HL-60/S4 (cell line): Measurements from ENCODE around the gene LMNA.
"Not testable (repeated sequence)": the region's sequence is repeated elsewhere in the genome, so short reads cannot be mapped to it uniquely, and the experiment has no call there.

Experiments
- in situ Hi-C: fragments of 300-500 bp; cut with MboI; formaldehyde crosslinking; loops from 2 replicates; pipeline ENCODE4 v1.14.3; 2022; ENCODE audit warnings: low sequenced_read_pairs

The LMNA gene

GRCh38 chr1:156102633-156103511, 11.6 kb upstream of the LMNA start:
- in situ Hi-C loops = no loop called here

- in situ Hi-C loops = no loop called here
Measured at GRCh38 chr1:156103521-156103947, 11.0 kb upstream of the LMNA start.

- in situ Hi-C loops = no loop called here
Measured at GRCh38 chr1:156104065-156104810, 10.3 kb upstream of the LMNA start.

DNA sequence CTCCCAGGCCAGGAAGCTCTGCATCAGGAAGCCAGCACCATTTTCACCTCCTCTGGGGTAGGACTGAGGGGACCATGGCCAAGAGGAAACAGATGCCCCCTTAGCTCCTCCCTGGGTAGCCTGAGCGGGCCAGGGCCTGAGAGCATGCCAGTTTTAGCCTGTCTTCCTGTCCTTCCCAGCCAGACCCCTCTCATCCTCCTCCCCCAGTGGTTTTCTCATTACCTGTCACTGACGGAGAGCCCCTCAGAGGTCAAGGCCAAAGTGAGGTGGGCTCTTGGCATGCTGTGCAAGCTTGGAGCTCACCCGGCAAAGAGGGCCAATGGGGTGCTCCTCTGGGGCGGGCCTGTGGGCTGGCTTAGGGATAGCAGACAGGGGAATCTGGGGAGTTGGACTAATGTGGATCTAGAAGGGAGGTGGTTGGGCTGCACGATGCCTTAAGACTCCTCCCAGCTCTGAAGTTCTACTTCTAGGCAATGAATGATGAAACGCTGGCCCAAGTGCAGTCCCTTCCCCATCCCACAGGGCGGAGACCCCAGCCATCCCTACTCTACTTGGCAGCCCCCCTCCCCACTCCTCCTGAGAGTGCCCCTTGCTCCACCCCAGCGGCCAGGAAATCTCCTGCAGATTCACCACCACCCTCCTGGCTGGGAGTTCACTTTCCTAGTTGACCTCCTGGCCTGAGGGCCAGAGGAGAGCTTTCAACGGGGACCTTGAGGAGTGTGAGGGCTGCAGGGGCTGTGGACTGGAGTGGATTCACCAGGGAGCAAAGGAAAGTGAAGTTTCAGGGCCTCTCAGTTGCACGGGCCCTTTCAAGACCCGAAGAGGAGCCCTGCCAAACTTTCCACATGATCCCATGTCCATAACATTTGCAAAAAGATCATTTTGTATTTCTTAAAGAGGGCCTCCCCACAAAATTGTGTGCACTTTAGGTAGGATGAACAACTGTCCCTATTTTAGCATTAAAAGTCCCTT, 9.4 kb upstream of the LMNA start:
- in situ Hi-C loops = no loop called here

DNA sequence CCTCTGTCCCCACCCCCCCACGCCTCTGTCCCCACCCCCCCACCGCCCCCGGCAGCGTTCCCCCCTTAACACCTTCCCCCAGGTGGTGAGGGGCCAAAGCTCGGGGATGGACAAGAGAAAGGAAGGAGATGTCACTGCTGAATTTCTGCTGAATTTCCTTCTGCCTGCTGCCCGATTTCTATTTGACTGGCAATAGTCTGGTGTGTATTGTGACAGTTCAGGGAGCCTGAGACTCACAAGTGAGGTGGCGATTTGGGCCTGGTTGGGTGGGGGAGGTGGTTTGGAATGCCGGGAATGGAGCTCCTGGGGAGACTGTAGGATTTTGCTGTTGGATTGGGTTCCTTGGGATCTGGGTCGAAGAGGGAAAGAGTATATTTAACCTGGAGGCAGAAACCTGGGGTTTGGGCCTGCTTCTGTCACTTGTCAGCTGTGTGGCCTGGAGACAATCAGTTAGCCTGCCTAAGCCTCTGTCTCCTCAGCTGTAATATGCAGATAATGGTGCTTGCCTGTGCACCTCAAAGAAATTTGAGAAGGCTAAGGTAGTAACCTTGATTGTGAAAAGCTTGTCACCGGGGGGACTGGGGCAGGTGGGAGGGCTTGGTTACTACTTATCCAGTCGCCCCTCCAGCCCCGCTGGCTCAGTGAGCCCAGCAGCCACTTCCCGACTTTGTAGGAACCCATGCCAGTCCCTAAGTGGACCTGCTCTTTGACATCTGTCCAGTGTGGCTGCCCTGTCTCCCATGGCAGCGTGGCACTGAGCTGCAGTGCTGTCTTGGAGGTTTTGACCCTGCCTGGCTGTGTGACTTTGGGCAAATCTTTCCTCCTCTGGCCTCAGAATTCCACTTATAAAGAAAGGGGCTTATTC, 7.7 kb upstream of the LMNA start:
- in situ Hi-C loops = no loop called here

- in situ Hi-C loops = no loop called here
Measured at GRCh38 chr1:156108057-156108456, 6.5 kb upstream of the LMNA start.

GRCh38 chr1:156108664-156109241, 5.8 kb upstream of the LMNA start:
- in situ Hi-C loops = no loop called here

GRCh38 chr1:156110252-156110651, 4.3 kb upstream of the LMNA start:
- in situ Hi-C loops = no loop called here

GRCh38 chr1:156111355-156111962, 3.1 kb upstream of the LMNA start:
- in situ Hi-C loops = no loop called here

DNA sequence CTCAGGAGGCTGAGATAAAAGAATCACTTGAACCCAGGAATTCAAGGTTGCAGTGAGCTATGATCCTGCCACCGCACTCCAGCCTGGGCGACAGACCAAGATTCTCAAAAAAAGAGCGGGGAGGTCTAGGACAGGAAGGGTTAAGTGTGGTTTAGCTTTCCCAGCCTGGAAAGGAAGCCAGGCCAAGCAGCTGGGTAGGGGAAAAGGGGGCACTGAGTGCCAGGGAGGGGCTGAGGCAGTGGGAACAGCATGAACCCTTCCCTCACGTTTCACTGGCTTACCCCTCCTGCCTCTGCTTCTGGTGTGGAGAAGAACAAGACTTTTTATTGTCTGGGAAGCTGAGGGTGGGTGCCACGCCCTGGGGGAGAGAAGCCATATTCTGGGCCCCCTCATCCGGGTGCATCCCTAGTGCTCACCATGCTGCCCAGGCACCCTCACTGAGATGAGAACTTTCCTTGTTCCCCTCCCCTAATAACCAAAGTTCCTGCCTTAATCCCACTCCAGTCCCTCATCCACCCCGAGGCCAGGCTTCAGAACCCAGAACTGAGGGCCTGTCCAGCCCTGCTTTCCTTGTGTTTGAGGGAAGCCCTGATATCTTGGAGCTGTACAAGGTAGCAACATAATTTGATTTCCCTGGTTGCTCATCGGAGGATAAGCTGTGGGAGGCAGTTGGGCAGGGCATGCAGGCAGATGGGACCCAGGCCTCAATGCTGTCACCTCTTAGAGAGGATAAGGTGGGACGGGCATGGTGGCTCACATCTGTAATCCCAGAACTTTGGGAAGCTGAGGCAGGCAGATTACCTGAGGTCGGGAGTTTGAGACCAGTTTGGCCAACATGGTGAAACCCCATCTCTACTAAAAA, 2.0 kb upstream of the LMNA start:
- in situ Hi-C loops = no loop called here

DNA sequence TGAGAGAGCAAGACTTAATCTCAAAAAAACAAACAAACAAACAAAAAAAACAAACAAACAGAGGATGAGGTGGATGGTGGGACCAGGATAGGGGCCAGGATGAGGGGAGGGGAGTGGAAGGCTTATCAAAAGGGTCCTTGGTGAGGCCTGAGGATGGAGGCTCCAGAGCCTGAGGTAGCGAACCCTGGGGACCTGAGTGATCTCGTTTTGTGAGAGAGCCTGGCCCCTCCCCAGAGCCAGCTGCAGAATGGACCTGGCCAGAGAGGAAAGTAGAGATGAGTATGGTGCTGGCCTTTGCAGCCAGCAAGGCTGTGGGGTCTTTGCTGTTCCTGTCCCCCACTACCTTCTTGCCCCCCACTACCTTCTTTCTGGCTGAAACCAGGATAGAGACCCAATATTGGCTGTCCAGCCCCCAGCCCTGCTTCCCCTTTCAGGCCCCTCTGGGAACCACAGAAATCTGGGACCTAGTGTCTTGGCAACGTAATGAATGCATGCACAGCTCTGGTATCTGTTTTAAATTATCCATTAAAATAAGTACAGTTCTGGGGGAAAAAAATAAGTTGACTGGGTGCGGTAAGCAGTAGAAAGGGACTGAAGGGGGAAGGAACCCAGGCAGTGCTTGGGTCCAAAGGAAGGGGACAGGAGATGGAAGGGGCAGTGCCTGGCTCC, 1.1 kb upstream of the LMNA start:
- in situ Hi-C loops = no loop called here

GRCh38 chr1:156114919-156115513, 505 bp downstream of the LMNA start:
- in situ Hi-C loops = no loop called here

- in situ Hi-C loops = no loop called here
Measured at GRCh38 chr1:156115514-156116374, 1.2 kb downstream of the LMNA start.

GRCh38 chr1:156116731-156117130, 2.2 kb downstream of the LMNA start:
- in situ Hi-C loops = not testable (repeated sequence)

DNA sequence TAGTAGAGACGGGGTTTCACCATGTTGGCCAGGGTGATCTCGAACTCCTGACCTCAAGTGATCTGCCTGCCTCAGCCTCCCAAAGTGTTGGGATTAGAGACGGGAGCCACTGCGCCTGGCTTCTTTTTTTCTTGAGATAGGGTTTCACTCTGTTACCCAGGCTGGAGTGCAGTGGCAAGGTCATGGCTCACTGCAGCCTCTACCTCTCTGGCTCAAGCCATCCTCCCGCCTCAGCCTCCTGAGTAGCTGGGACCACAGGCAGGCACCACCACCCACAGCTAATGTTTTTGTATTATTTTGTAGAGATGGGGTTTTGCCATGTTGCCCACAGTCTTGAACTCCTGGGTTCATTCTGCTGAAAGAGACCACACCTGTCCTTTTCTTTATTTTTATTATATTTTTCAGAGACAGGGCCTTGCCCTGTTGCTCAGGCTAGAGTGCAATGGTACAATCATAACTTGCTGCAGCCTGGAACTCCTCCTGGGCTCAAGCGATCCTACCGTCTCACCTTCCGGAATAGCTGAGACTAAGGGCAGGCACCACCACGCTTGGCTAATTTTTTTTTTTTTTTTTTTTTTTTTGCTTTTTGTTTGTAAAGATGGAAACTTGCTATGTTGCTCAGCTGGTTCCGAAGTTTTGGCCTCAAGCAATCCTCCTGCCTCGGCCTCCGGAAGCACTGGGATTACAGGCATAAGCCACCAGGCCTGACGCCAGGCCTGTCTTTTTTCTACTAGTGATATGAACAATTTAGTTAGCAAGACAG, 3.1 kb downstream of the LMNA start:
- in situ Hi-C loops = no loop called here
